Osteoblast (primary cell): ENCODE results near the gene MLNR. TPM values are rescaled to one million over a fixed set of nuclear protein-coding genes. Genes with fewer than 3 reads are reported as not detected.

Experiments used
- DNase-seq: peaks from one replicate; pipeline ENCODE4 v3.0.0; 2011; ENCODE audit warnings: low spot score, mixed read lengths; ENCODE audit not compliant: insufficient read length; ENCODE audit errors: missing footprints
- H2AFZ ChIP-seq: 2 replicates; pipeline ENCODE4 v1.6.0; 2011; ENCODE audit warnings: mild to moderate bottlenecking, low read length
- H3K27ac ChIP-seq: 2 replicates; pipeline ENCODE4 v1.5.1; 2011; ENCODE audit warnings: mild to moderate bottlenecking, low read depth, low read length, moderate library complexity
- H3K27me3 ChIP-seq: 2 replicates; pipeline ENCODE4 v1.6.0; 2012; ENCODE audit warnings: mild to moderate bottlenecking, control low read depth, inconsistent platforms, low read length, moderate library complexity; ENCODE audit not compliant: insufficient read depth
- H3K36me3 ChIP-seq: 2 replicates; pipeline ENCODE4 v1.5.1; 2011; ENCODE audit warnings: mild to moderate bottlenecking, low read length, control low read depth, moderate library complexity; ENCODE audit not compliant: insufficient read depth
- H3K4me1 ChIP-seq: 2 replicates; pipeline ENCODE4 v1.5.1; 2011; ENCODE audit warnings: mild to moderate bottlenecking, low read length, control low read depth, moderate library complexity; ENCODE audit not compliant: insufficient read depth
- H3K4me2 ChIP-seq: 2 replicates; pipeline ENCODE4 v1.6.0; 2011; ENCODE audit warnings: mild to moderate bottlenecking, low read length; ENCODE audit not compliant: insufficient read depth
- H3K4me3 ChIP-seq: fragments of 200-600 bp; sonication (generic); 3 replicates; pipeline ENCODE4 v1.5.1; 2012; ENCODE audit warnings: mild to moderate bottlenecking, low read length, inconsistent platforms; ENCODE audit not compliant: insufficient read depth
- H3K79me2 ChIP-seq: 2 replicates; pipeline ENCODE4 v1.6.0; 2012; ENCODE audit warnings: mild to moderate bottlenecking, low read length, control low read depth, inconsistent platforms; ENCODE audit not compliant: insufficient read depth
- H3K9me3 ChIP-seq: 2 replicates; pipeline ENCODE4 v1.5.1; 2011; ENCODE audit warnings: low read depth, low read length, control low read depth
- H4K20me1 ChIP-seq: 2 replicates; pipeline ENCODE4 v1.6.0; 2012; ENCODE audit warnings: mild to moderate bottlenecking, low read length, control low read depth; ENCODE audit not compliant: insufficient read depth
- CTCF ChIP-seq: IDR thresholded peaks from 2 replicates; pipeline ENCODE4 v1.5.1; 2011; ENCODE audit warnings: mild to moderate bottlenecking, low read depth, low read length, moderate library complexity; ENCODE audit errors: extremely low read depth
- total RNA-seq: library from RNA; depleted of rRNA; stranded (reverse); fragments of >200 nt; gene quantifications from 2 replicates; pipeline ENCODE4 v1.2.3, GENCODE V29; 2012

The MLNR gene
- total RNA-seq, 1 donor: not detected

GRCh38 chr13:49238621-49239020, 18.5 kb downstream of the MLNR start:
- H2AFZ ChIP-seq: no peak overlapping the region
- no peaks in the 10 kb centered on the region for H3K4me1 ChIP-seq
- no peaks in the 10 kb centered on the region for H4K20me1 ChIP-seq
- H3K9me3 ChIP-seq: no peaks in the 10 kb centered on the region
- DNase-seq: no peak
- no peak overlapping the region for H3K4me2 ChIP-seq
- no peaks in the 10 kb centered on the region for H3K79me2 ChIP-seq
- TF ChIP-seq CTCF: no peak
- H3K4me3 ChIP-seq: no peak overlapping the region
- H3K36me3 ChIP-seq: no peaks in the 10 kb centered on the region
- H3K27me3 ChIP-seq: no peaks in the 10 kb centered on the region
- H3K27ac ChIP-seq: no peak overlapping the region

DNA sequence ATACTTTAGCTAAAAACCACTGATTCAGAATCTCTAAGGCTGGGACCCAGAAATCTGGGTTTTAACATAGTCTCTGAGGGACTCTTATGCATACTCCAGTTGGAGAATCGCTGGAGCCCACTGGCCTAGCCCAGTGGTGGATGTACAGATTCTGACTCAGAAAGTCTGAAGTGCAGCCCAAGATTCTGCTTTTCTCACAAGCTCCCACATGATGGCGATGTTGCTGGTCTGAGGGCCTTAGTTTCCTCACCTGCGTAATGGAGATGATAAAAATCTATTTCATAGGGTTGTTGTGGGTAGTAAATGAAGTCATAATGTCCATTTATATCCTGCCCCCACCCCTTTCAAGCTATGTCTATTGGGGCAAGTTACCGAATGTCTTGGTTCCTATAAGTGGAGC, 19.9 kb downstream of the MLNR start:
- H3K79me2 ChIP-seq: no peaks in the 10 kb centered on the region
- H3K9me3 ChIP-seq: no peaks in the 10 kb centered on the region
- H3K27ac ChIP-seq: no peak overlapping the region
- no peak for DNase-seq
- no peak overlapping the region for H3K4me3 ChIP-seq
- peak; percentile 83 for TF ChIP-seq CTCF
- no peaks in the 10 kb centered on the region for H4K20me1 ChIP-seq
- H3K4me1 ChIP-seq: no peaks in the 10 kb centered on the region
- H3K4me2 ChIP-seq: no peak overlapping the region
- no peaks in the 10 kb centered on the region for H3K36me3 ChIP-seq
- peaks cover 3% of the 10 kb centered on the region for H3K27me3 ChIP-seq
- no peak overlapping the region for H2AFZ ChIP-seq

DNA sequence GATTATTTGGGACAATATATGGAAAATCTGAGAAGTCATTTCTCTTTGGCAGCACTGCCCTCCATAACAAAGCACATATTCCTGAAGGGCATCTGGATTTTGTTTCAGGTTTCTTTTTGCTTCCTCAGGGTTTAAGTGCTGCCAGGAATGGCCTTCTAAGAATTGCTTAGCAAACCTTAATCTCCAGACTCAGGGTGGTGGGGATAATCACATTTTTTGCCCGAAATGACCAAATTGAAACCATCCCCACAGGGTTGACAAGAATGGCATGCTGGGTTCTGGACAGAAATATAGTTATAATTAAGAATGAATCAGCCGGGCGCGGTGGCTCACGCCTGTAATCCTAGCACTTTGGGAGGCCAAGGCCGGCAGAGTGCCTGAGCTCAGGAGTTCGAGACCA, 21.2 kb downstream of the MLNR start:
- DNase-seq: no peak

DNA sequence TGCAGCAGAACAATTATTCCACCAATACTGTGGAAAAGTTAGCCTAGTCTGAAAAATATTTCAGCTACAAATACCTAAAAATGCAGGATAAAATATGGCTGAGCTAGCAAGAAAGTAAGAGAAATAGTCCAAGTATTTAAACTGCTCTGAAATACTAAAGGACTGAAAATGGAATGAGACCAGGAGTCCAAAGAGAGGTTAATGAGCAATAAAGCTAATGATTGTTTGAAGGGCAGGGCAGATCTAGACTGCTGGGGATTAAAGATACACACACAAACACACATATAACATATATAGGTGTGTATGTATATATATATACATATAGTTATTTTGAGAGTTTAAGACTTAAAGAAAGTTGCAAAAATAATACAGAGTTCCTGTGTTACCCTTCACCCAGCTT, 25.0 kb downstream of the MLNR start:
- H3K4me1 ChIP-seq: peaks cover 11% of the 10 kb centered on the region
- no peaks in the 10 kb centered on the region for H3K36me3 ChIP-seq
- no peak overlapping the region for H3K27ac ChIP-seq
- H3K9me3 ChIP-seq: no peaks in the 10 kb centered on the region
- no peak for TF ChIP-seq CTCF
- peaks cover 21% of the 10 kb centered on the region for H3K79me2 ChIP-seq
- H3K4me2 ChIP-seq: no peak overlapping the region
- H2AFZ ChIP-seq: no peak overlapping the region
- H3K4me3 ChIP-seq: no peak overlapping the region
- H3K27me3 ChIP-seq: peaks cover 3% of the 10 kb centered on the region
- DNase-seq: no peak
- no peaks in the 10 kb centered on the region for H4K20me1 ChIP-seq

More for the DNA sequence above, 21.2 kb downstream of the MLNR start:
- no peak for TF ChIP-seq CTCF
- Histone ChIP-seq H3K4me3 (no peak overlapping the region), H3K27ac (no peak overlapping the region), H3K27me3 (peaks cover 3% of the 10 kb centered on the region), H3K36me3 (no peaks in the 10 kb centered on the region), H3K4me1 (no peaks in the 10 kb centered on the region), H3K4me2 (no peak overlapping the region), H4K20me1 (no peaks in the 10 kb centered on the region), H2AFZ (no peak overlapping the region), H3K9me3 (no peaks in the 10 kb centered on the region), H3K79me2 (no peaks in the 10 kb centered on the region)
